ENCODE measurements around the gene SYN1.
"Not testable (repeated sequence)": the region's sequence is repeated elsewhere in the genome, so short reads cannot be mapped to it uniquely, and the experiment has no call there.

The SYN1 gene

DNA sequence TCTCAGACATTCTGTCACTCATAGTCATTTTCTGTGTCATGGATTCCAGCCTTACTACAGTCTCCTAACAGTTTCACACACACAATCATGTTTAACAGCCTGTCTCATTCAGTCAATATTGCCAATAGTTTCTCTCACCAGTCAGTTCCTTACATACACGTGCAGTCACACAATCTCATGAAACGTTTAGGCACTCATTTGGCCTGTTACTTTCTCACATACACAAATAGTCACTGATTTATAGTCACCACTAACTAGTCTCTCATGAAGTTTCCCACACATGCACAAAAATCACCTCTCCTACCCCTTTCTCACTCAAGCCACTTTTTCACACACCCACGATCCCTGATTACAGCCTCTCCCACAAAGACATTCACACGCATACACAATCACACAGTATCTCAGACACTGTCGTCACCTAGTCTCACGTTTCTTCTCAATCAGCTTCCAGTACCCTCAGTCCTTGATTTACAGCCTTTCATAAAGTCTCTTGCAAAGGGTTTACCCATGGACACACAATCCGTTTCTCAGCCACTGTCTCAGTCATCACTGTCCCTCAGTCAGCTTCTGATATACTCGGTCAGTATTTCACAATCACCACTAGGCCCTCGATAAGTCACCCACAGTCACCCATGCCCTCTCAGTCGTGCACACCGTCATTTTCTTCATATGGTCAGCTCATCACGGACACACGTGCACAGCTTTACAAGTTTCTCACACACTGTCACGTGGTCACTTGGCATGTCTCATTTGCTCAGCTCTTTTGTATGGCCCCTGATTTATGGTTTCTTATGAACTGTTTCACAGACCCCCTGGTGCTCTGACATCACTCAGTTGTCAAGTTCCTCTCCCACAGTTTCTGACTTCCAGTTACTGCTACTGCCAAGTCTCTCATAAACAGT lies 14.3 kb upstream of the SYN1 start:
- no peak for DNase-seq (ENCODE audit: low read depth)

GRCh38 chrX:47632666-47633065 lies 13.0 kb upstream of the SYN1 start:
- no peak for DNase-seq (ENCODE audit: low read depth)

DNA sequence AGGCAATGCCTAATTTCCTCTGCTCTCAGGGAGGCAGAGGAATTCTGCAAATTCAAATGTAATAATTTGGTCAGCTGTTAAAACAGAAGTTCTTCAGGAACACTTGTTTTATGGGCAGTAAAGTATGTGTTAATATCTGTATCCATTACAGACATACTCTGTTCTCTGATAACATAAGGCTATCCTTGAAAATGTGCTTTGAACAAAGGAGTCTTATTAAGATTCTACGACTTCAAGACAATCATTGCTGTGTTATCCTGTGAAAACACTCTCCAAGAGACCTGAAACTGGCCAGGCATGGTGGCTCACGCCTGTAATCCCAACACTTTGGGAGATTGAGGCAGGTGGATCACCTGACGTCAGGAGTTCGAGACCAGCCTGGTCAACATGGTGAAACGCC lies 12.0 kb upstream of the SYN1 start:
- DNase-seq (ENCODE audit: low read depth), result no peak

DNA sequence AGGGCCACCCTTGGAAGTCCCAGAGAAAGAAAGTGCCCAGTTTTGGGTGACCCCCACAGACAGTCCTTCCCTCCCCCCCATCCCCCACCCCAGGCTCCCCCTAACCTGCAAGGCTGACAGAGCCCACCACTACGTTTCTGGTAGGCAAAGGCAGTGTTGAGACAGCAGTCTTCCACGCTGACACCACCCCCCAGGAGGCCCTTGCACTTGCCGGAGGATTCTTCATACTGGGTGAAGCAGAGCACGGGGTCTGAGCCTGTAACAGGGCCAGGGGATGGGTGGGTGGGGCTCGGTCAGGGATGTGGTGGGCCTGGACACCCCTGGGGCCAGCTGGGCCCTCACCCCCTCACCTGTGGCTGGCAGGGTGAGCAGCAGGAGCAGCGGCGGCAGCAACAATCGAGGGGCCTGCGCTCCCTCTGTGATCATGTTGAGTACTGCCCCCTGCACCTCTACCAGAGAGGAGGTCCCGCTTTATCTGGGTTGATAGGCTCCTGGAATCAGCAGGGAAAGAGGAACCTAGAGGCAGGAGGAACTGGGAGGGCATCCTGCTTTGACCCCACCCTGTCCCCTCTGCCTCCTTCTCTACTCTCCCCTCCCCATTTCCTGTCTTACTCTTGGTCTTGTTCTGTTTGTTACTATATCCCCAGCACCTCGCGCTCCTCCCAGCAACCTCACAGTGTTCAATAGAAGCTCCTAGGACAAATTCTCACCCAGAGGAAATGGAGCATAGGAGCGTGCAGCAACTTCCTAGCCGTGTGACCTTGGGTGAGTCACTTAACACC lies 10.0 kb upstream of the SYN1 start, which contains the start of gene CFP:
Gene CFP, minus strand, starts transcription at position 512 of the 782 bp plus-strand sequence. Its CDS starts 86 bp downstream, at position 426.
- DNase-seq (ENCODE audit: low read depth), result peak; percentile 74

- no peak for DNase-seq (ENCODE audit: low read depth)
Measured at GRCh38 chrX:47628982-47629381, 9.3 kb upstream of the SYN1 start.

- DNase-seq (ENCODE audit: low read depth), result no peak
Measured at GRCh38 chrX:47625365-47625764, 5.7 kb upstream of the SYN1 start.

- DNase-seq (ENCODE audit: low read depth), result no peak
Measured at GRCh38 chrX:47623540-47624027, 3.9 kb upstream of the SYN1 start.

GRCh38 chrX:47621851-47622250 lies 2.2 kb upstream of the SYN1 start:
- no peak for DNase-seq (ENCODE audit: low read depth)

DNA sequence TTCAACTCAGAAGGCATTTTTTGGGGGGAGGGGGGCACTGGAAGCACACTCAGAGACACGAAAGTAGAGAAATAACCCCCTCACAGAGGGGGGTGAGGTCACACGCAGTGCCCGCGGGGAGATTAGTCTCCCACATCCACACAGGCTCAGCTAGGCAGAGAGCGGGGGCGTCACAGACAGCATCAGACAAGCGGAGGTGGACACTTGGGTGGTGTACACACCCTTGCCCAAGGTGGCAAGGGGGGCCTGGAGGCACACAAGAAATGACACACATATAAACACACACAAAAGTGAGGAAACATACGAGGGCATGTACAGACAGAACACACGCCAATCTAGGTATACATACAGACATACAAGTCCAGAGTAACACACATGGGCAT lies 637 bp upstream of the SYN1 start:
- DNase-seq (ENCODE audit: low read depth), result no peak

- no peak for DNase-seq (ENCODE audit: low read depth)
Measured at GRCh38 chrX:47618923-47619485, 653 bp downstream of the SYN1 start.

GRCh38 chrX:47614618-47615017 lies 5.0 kb downstream of the SYN1 start:
- DNase-seq (ENCODE audit: low read depth), result no peak

- DNase-seq (ENCODE audit: low read depth), result no peak
Measured at GRCh38 chrX:47613082-47613481, 6.6 kb downstream of the SYN1 start.

DNA sequence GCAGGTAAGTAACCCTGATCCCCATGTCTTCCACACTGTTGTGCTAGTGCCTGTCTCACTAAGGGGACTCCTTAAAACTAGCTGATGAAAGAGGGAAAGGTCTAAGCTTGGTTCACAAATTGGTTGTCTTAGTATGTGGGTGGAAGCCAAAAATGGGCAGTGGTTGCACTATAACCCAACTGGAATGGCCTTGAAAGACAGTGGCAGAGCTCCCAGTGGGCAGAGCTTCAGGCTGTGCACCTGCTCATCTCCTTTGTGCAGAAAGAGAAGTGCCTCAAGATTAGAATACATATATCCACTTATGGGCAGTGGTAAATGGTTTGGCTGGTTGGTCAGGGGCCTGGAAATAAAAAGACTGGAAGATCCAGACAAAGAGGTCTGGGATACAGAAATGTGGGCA lies 7.2 kb downstream of the SYN1 start:
- no peak for DNase-seq (ENCODE audit: low read depth)

DNA sequence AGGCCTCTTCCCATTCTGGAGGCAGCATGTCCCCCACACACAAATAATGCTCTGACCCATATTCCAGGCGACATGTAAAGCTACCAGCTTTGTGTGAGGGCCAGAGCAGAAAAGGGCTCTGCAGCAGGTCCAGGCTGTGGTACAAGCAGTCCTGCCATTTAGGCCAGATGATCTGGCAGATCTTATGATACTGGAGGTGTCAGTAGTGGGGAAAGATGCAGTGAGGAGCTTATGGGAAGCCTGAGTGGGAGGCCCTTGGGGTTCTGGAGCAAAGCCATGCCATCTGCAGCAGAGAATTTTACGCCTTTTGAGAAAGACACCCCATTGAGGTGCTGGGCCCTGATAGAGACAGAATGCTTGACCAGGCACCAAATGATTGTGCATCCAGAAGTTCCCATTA lies 7.7 kb downstream of the SYN1 start:
- no peak for DNase-seq (ENCODE audit: low read depth)

- no peak for DNase-seq (ENCODE audit: low read depth)
Measured at GRCh38 chrX:47611489-47611888, 8.2 kb downstream of the SYN1 start.

DNA sequence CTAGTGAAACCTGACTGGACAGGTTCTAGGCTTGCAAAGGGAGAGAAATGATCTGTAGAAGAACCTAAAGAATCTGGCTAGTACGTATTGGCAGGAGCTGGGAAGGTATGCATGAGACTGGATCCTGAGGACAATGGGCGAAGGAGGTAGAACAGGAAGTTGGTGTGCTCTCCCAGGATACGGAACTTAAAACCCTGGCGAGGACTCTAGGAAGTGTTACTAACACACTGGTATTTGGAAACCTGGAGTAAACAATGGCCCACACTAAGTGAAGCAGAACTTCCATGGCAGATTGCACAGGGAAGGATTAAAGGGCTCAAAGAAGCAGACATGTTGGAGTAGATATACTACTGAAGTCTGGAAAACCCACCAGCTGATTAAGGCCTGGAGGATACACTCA lies 9.1 kb downstream of the SYN1 start:
- no peak for DNase-seq (ENCODE audit: low read depth)

GRCh38 chrX:47608130-47608810 lies 11.4 kb downstream of the SYN1 start:
- DNase-seq (ENCODE audit: low read depth), result peak; percentile 47

GRCh38 chrX:47607091-47607490 lies 12.6 kb downstream of the SYN1 start:
- DNase-seq (ENCODE audit: low read depth), result no peak

DNA sequence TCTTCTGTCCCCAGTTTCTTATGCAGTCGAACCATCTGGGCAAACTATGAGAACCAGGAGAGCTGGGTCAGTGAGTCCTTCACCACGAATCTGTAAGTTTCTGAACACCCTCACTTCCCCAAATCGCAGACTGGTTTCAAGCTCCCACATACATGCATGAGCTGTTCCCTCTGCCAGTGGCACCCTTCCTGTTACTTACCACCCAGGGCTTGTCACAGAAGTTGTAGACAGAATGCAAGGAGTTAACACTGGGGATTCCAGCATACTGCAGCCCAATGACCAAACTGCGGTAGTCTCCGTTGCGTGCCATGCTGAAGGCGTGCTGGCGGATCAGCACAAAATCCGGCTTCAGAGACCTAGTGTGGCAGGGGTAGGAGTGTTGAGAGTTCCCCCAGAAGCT lies 14.6 kb downstream of the SYN1 start:
- no peak for DNase-seq (ENCODE audit: low read depth)

DNA sequence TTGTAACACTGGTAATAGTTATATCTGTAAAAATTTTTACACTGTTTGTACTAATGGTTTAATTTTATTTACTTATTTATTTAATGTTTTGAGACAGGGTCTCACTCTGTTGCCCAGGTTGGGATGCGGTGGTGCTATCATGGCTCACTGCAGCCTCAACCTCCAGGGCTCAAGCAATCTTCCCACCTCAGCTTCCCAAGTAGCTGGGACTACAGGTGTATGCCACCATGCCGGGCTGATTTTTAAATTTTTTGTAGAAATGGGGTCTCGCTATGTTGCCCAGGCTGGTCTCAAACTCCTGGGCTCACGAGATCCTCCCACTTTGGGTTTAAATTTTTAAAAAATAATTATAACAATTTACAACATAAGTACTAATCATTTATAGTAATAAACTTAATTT lies 16.5 kb downstream of the SYN1 start:
- not testable (repeated sequence) for DNase-seq (ENCODE audit: low read depth)

GRCh38 chrX:47597222-47597621 lies 22.4 kb downstream of the SYN1 start:
- DNase-seq (ENCODE audit: low read depth), result no peak

GRCh38 chrX:47596256-47596655 lies 23.4 kb downstream of the SYN1 start:
- no peak for DNase-seq (ENCODE audit: low read depth)
